Measurements from ENCODE around the gene COA7. TPM values are rescaled to one million over a fixed set of nuclear protein-coding genes. Genes with fewer than 3 reads are reported as not detected.
"Not testable (repeated sequence)": the region's sequence is repeated elsewhere in the genome, so short reads cannot be mapped to it uniquely, and the experiment has no call there.

Gene COA7
- polyA plus RNA-seq, 4 donors = 15.3 to 17.0 (median 16.5) TPM

DNA sequence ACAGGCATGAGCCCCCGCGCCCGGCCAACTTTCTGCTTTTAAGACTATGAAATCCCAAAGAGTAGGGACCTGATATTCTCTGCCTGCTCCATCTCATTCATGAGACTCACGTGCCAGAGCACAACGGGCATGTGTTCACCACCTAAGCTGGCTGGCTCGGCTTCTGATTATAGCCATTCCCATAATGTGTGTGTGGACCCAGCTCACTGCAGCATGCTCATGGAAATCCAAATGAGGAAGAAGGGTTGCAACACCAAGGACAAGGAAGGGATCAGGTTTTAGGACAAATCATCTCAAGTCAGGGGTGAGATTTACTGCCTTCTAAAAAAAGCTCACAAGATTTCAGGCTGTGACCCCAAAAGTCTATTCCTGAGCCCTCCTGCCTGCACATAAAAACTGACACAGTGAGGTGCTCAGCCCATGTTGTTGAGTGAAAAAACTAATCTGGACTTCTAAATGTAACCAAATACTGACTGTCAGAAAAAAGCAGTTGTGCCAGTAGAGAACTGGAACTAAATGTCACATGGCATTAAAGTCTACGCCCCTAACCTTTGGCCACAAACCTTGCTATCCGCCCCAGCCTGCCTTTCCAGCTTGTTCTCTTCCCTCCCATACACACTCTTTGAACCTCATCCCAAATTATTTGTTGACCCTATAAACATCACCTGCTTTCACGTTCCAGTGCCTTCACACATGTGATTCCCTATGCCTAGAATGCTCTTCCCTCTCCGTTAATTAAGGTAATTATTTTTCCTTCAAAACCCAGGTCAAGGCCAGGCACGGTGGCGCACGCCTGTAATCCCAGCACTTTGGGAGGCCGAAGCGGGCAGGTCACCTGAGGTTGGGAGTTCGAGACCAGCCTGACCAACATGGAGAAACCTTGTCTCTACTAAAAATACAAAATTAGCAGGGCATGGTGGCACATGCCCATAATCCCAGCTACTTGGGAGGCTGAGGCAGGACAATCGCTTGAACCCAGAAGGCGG lies 9.1 kb upstream of the COA7 start:
- DNase-seq (ENCODE audit: low read depth in 4 of 4, low spot score in 2 of 4) = no peak

- no peak for DNase-seq (ENCODE audit: low read depth in 4 of 4, low spot score in 2 of 4)
Observed at GRCh38 chr1:52706136-52706670, 8.1 kb upstream of the COA7 start.

- peak in 3 of 4 donors; percentile 60 to 82 (median 75) for DNase-seq (ENCODE audit: low read depth in 4 of 4, low spot score in 2 of 4)
Observed at GRCh38 chr1:52702886-52703787, 5.0 kb upstream of the COA7 start.

GRCh38 chr1:52695627-52696026 lies 2.5 kb downstream of the COA7 start:
- no peak for DNase-seq (ENCODE audit: low read depth in 4 of 4, low spot score in 2 of 4)

DNA sequence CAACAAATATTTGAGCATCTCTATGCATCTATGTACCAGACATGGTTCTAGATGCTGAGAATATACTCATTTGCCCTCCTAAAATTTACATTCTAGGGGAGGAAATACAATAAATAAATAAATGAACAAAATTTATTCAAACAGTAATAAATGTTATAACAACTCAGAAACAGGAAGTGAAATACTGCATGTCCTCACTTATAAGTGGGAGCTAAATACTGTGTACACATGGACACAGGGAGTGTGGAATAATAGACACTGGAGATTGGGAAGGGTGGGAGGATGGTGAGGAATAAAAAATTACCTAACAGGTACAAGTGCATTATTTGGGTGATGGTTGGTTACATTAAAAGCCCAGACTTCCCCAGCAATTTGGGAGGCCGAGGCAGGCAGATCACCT lies 4.3 kb downstream of the COA7 start:
- DNase-seq (ENCODE audit: low read depth in 4 of 4, low spot score in 2 of 4) = no peak

- DNase-seq (ENCODE audit: low read depth in 4 of 4, low spot score in 2 of 4) = not testable (repeated sequence)
Observed at GRCh38 chr1:52693351-52693750, 4.8 kb downstream of the COA7 start.

DNA sequence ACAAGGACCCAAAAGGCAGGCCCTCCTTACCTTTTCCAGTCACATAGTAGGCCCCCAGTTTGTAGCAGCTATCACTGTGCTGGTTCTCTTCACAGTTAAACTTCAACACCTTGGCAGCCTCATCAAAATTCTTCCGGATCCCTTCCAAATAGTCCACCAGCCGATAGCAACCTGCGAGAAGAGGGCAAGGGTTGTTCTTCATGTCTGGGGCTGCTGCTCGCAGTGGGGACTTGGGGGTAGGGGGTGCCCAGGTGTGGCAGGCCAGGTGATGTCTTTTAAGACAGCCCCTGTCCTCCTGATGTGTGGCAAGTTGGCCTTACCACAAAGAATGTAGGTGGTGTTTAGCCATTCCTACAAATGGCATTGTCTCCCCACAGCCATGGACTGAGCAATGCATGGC lies 5.5 kb downstream of the COA7 start:
- no peak for DNase-seq (ENCODE audit: low read depth in 4 of 4, low spot score in 2 of 4)

DNA sequence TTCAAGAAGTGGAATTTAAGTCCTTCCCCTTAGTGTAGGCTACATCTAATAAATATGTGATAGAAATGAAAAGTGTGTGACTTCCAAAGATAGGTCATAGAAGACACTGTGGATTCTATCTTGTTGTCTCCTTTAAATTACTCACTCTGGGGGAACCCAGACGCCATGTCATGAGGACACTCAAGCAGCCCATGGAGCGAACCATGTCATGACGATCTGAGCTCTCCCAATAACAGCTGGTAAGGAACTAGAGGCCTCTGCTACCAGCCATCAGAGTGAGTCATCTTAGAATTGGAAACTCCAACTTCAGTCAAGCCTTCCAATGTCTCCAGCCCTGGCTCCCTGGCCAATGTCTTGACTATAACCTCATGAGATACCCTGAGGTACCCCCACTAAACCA lies 6.3 kb downstream of the COA7 start:
- no peak for DNase-seq (ENCODE audit: low read depth in 4 of 4, low spot score in 2 of 4)

GRCh38 chr1:52686830-52687229 lies 11.3 kb downstream of the COA7 start:
- DNase-seq (ENCODE audit: low read depth in 4 of 4, low spot score in 2 of 4) = no peak

DNA sequence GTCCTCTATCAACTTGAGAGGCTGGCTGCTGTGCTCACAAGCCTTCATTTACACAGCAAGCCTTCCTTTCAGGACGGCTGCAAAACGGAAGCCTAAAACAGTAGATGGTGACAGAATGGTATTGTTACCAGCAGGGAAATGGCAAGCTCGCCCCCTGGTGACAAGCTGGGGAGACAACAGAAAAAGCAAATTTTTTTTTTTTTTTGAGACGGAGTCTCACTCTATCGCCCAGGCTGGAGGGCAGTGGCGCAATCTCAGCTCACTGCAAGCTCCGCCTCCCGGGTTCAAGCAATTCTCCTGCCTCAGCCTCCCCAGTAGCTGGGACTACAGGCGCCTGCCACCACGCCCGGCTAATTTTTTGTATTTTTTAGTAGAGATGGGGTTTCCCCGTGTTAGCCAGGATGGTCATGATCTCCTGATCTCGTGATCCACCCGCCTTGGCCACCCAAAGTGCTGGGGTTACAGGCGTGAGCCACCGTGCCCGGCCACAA lies 11.8 kb downstream of the COA7 start:
- DNase-seq (ENCODE audit: low read depth in 4 of 4, low spot score in 2 of 4) = not testable (repeated sequence)

DNA sequence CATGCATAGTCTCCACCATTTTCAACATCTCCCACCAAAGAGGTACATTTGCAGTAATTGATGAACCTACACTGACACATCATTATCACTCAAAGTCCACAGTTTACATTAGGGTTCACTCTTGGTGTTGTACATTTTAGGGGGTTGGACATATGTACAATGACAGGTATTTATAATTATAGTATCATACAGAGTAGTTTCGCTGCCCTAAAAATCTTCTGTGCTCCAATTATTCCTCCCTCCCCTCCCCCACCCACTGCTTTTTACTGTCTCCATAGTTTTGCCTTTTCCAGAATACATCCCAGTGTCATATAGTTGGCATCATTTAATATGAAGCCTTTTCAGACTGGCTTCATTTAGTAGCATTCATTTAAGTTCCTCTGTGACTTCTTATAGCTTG lies 13.6 kb downstream of the COA7 start:
- DNase-seq (ENCODE audit: low read depth in 4 of 4, low spot score in 2 of 4) = no peak

- no peak for DNase-seq (ENCODE audit: low read depth in 4 of 4, low spot score in 2 of 4)
Observed at GRCh38 chr1:52683367-52683940, 14.7 kb downstream of the COA7 start.

- DNase-seq (ENCODE audit: low read depth in 4 of 4, low spot score in 2 of 4) = no peak
Observed at GRCh38 chr1:52681136-52681535, 17.0 kb downstream of the COA7 start.

GRCh38 chr1:52680353-52680752 lies 17.8 kb downstream of the COA7 start:
- no peak for DNase-seq (ENCODE audit: low read depth in 4 of 4, low spot score in 2 of 4)

GRCh38 chr1:52679498-52679897 lies 18.6 kb downstream of the COA7 start:
- no peak for DNase-seq (ENCODE audit: low read depth in 4 of 4, low spot score in 2 of 4)

- DNase-seq (ENCODE audit: low read depth in 4 of 4, low spot score in 2 of 4) = no peak
Observed at GRCh38 chr1:52679048-52679447, 19.1 kb downstream of the COA7 start.

DNA sequence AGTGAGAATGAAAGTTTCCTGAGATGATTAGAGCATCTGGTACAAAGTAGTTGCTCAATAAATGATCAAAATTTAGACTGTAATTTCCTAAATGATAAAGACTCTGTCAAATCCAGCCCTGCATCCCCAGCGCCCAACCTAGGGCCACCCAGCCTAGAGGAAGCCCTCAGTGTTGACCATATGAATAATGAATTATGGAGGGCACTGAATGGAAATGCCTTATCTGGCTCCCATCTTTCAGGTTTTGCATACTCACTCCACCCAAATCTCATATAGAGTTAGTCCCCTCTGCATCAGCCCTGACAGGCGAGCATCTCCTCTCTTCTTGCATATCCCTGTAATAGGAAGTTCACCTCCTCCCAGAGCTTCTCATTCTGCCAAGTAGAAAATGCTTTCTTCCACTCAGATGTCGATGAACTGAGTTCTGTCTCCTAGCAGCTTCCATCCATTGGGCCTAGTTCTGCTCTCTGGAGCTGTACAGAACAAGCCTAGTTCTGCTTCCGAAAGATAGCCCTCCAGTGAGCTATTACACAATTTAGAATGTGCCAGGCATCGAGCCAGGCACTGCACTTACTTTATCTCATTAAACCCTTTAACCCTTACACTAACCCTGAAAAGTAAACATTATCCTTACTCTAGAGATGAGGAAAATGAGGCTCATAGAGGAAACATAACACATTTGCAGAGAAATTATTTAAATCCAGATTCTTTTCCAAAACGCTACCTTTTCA lies 20.9 kb downstream of the COA7 start:
- DNase-seq (ENCODE audit: low read depth in 4 of 4, low spot score in 2 of 4) = no peak

DNA sequence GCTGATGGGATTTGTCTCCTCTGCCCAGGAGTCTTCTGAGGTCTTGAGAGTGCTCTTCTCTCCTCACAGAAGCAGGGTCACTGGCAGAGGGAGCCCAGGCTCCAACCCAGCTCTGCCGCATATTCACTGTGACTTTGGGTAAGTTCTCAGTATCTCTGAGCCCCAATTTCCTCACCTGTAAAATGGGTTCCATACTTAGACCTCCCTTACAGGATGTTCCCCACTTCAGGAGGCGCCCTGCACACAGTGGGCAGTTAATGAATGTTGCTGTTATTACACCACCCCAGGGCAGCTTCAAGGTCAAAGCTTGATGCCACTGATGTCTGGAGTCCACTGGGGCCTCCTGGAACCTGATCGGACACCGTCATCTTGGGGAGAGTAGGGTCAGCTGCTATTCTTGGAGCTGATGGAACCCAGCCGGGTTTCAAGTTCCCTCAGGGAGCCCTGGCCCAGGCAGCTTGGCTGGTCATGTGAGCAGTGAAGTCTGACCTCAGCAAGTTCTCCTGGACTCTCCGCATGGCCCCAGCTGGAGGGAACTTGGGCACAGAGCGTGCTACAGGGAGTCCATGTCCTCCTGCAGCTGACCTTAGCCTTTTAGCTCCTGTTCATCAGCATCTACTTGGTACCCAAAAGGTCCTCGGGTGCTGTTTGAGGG lies 21.8 kb downstream of the COA7 start:
- no peak for DNase-seq (ENCODE audit: low read depth in 4 of 4, low spot score in 2 of 4)

Measured in left renal cortex interstitium (tissue), 4 donors.